ENCODE results near the gene GALNT9.

- TF ChIP-seq CTCF (conservative IDR thresholded peaks at IDR 0.05 in 1 of 2, IDR thresholded peaks at IDR 0.05 in 1 of 2; ENCODE audit: low read depth in 1 of 2, low read length in 2 of 2) (no peak), EZH2 (IDR thresholded peaks at IDR 0.05; ENCODE audit: low read length, missing control alignments) (no peak)
These were observed 58.9 kb downstream of the GALNT9 start for GRCh38 chr12:132270516-132270915.
